ENCODE measurements around the gene FDPS.

DNA sequence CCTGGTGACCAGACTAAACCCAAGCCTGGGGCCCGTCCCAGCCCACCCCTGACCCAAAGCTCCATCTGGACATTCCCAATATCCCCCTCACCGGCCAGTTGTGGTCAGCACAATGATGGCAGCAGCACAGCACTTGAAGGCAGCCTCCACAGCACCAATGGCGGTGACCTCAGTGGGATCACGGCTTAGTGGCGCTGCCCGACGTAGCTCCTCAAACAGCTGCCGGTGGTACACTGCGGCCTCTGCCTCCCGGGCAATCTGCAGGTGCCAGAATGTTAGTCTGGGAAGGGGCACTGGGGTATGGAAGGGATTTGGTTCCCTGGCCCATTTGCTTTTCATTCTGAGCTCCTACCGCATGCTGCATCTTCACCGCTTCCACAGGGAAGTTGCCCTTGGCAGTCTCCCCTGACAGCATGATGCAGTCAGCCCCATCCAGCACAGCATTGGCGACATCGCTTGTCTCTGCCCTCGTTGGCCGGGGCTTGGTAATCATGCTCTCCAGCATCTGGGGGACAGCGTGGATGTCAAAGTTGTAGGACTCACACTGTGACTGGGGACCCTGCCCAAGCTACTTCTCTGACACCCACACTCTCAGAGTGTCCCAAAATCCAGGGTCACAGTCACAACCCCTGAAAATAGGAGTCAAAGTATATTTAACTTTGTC is 15.4 kb upstream of the FDPS start:
- TF ChIP-seq CEBPB (IDR thresholded peaks at IDR 0.05; ENCODE audit: low read depth), result no peak
- TF ChIP-seq POLR2A (IDR thresholded peaks at IDR 0.05; ENCODE audit: borderline replicate concordance, extremely low read depth, insufficient read depth, insufficient read length), result no peak
- no peak for TF ChIP-seq TCF7L2 (IDR thresholded peaks at IDR 0.05; ENCODE audit: borderline replicate concordance, extremely low read depth, insufficient read depth, insufficient read length)
